HCT116 (cell line): ENCODE data around the gene BORCS5. TPM values are rescaled to one million over a fixed set of nuclear protein-coding genes. Genes with fewer than 3 reads are reported as not detected.

Source experiments
- ATAC-seq: fragments of 200-7000 bp; cut with Tn5 transposase; 2 replicates; pipeline ENCODE4 v1.9.1; 2020; ENCODE audit warnings: mild to moderate bottlenecking, moderate library complexity
- BruUV-seq: library from RNA; stranded (reverse); fragments of 400-500 nt; replicated peaks from 2 replicates; lab custom pipeline; 2021; lab: Mats Ljungman, UMichigan
- CTCF ChIA-PET: fragments of 300-600 bp; sonication (Branson Sonifier 250); formaldehyde crosslinking; loops from one replicate; lab custom pipeline; 2021; ENCODE audit warnings: antibody characterized with exemption; lab: Charles Lee
- POLR2A ChIA-PET: fragments of 300-600, 350-600 bp; sonication (Branson Sonifier 250); formaldehyde crosslinking; loops from one replicate; lab custom pipeline; 2021; ENCODE audit warnings: antibody characterized with exemption; lab: Charles Lee
- RAD21 ChIA-PET, 2 experiments: fragments of 300-600 bp; sonication (Branson Sonifier 250); formaldehyde crosslinking; loops; one replicate each; lab custom pipeline; 2023; ENCODE audit warnings: low total read pairs in 2 of 2; ENCODE audit not compliant: uncharacterized antibody in 2 of 2, unreplicated experiment in 2 of 2, low non-redundant PET in 1 of 2; lab: Charles Lee
- DNase-seq: peaks from one replicate; pipeline ENCODE4 v3.0.0-alpha.2; 2010; ENCODE audit warnings: low read depth, low spot score
- H2AFZ ChIP-seq: fragments of 200-600 bp; shearing (Covaris generic), sonication (generic); 2 replicates; pipeline ENCODE4 v1.6.1; 2017; ENCODE audit warnings: low read depth, mixed run types, mixed read lengths, antibody characterized with exemption, low read length; ENCODE audit not compliant: poor library complexity, severe bottlenecking
- H3K27ac ChIP-seq: 2 replicates; pipeline ENCODE4 v1.5.1; 2012; ENCODE audit warnings: low read depth, low read length
- H3K27me3 ChIP-seq: fragments of 200-600 bp; sonication (generic); 2 replicates; pipeline ENCODE4 v1.6.1; 2016; ENCODE audit warnings: mixed run types, low read length, mixed read lengths; ENCODE audit not compliant: insufficient read depth
- H3K36me3 ChIP-seq, 2 experiments: fragments of 200-500 bp in 1 of 2; fragments of 200-600 bp in 1 of 2; sonication (Bioruptor generic) in 1 of 2; sonication (generic) in 1 of 2; 2 replicates each; pipeline versions ENCODE4 v1.5.1 to v1.6.1; 2014 to 2016; ENCODE audit warnings: low read length in 2 of 2, inconsistent platforms in 1 of 2, mixed read lengths in 1 of 2, mixed run types in 1 of 2; ENCODE audit not compliant: insufficient read depth in 2 of 2, control insufficient read depth in 1 of 2
- H3K4me1 ChIP-seq, 2 experiments: fragments of 200-600 bp in 1 of 2; sonication (generic) in 1 of 2; 2 replicates each; pipeline versions ENCODE4 v1.5.1 to v1.6.1; 2012 to 2017; ENCODE audit warnings: low read length in 2 of 2, inconsistent platforms in 1 of 2, mild to moderate bottlenecking in 1 of 2, mixed read lengths in 1 of 2, mixed run types in 1 of 2, moderate library complexity in 1 of 2; ENCODE audit not compliant: insufficient read depth in 2 of 2, control insufficient read depth in 1 of 2
- H3K4me2 ChIP-seq: fragments of 200-600 bp; sonication (generic); 2 replicates; pipeline ENCODE4 v1.6.1; 2017; ENCODE audit warnings: mixed run types, low read length, mixed read lengths
- H3K4me3 ChIP-seq, 2 experiments: fragments of 200-600 bp in 1 of 2; sonication (generic) in 1 of 2; replicated peaks in 1 of 2; 2 replicates each; pipeline ENCODE4 v1.5.1; 2011 to 2016; ENCODE audit warnings: low read length in 2 of 2, control low read depth in 1 of 2, low read depth in 1 of 2, mild to moderate bottlenecking in 1 of 2, mixed read lengths in 1 of 2, mixed run types in 1 of 2
- H3K79me2 ChIP-seq: fragments of 200-600 bp; sonication (generic); 2 replicates; pipeline ENCODE4 v1.6.1; 2017; ENCODE audit warnings: mild to moderate bottlenecking, mixed run types, low read length, moderate library complexity, mixed read lengths; ENCODE audit not compliant: insufficient read depth
- H3K9ac ChIP-seq: fragments of 200-600 bp; sonication (generic); 2 replicates; pipeline ENCODE4 v1.6.1; 2016; ENCODE audit warnings: low read length, mixed read lengths
- H3K9me2 ChIP-seq: fragments of 200-600 bp; sonication (generic), shearing (Covaris generic); 2 replicates; pipeline ENCODE4 v1.6.1; 2017; ENCODE audit warnings: mixed run types, mild to moderate bottlenecking, moderate library complexity; ENCODE audit not compliant: insufficient read depth
- H3K9me3 ChIP-seq, 2 experiments: fragments of 200-500 bp in 1 of 2; fragments of 200-600 bp in 1 of 2; sonication (Bioruptor generic) in 1 of 2; sonication (generic) in 1 of 2; 2 replicates each; pipeline ENCODE4 v1.6.1; 2014 to 2017; ENCODE audit warnings: low read length in 2 of 2, mixed read lengths in 2 of 2, inconsistent platforms in 1 of 2, low read depth in 1 of 2, mild to moderate bottlenecking in 1 of 2, mixed run types in 1 of 2, moderate library complexity in 1 of 2; ENCODE audit not compliant: control insufficient read depth in 1 of 2, insufficient read depth in 1 of 2
- H4K20me1 ChIP-seq: fragments of 200-600 bp; sonication (generic), shearing (Covaris generic); 2 replicates; pipeline ENCODE4 v1.6.1; 2017; ENCODE audit warnings: mixed run types, mild to moderate bottlenecking, moderate library complexity; ENCODE audit not compliant: insufficient read depth
- CBX3 ChIP-seq: IDR thresholded peaks from 2 replicates; pipeline ENCODE4 v1.6.1; 2012; ENCODE audit warnings: low read depth
- EGR1 ChIP-seq: IDR thresholded peaks from 2 replicates; pipeline ENCODE4 v1.6.1; 2012; ENCODE audit warnings: low read depth
- EZH2 ChIP-seq: fragments of 200-600 bp; sonication (generic); IDR thresholded peaks from 2 replicates; pipeline ENCODE4 v1.6.1; 2017; ENCODE audit warnings: antibody characterized with exemption, mixed run types
- FOSL1 ChIP-seq: IDR thresholded peaks from 2 replicates; pipeline ENCODE4 v1.6.1; 2012; ENCODE audit warnings: low read depth
- JUND ChIP-seq: IDR thresholded peaks from 2 replicates; pipeline ENCODE4 v1.6.1; 2012
- RAD21 ChIP-seq: IDR thresholded peaks from 2 replicates; pipeline ENCODE4 v1.6.1; 2012; ENCODE audit warnings: low read depth, mild to moderate bottlenecking
- SP1 ChIP-seq: IDR thresholded peaks from 2 replicates; pipeline ENCODE4 v1.6.1; 2012; ENCODE audit warnings: low read depth
- SRF ChIP-seq: IDR thresholded peaks from 2 replicates; pipeline ENCODE4 v1.6.1; 2012; ENCODE audit warnings: low read depth
- TCF7L2 ChIP-seq: IDR thresholded peaks from 2 replicates; pipeline ENCODE4 v1.7.0; 2011; ENCODE audit warnings: borderline replicate concordance, inconsistent platforms; ENCODE audit not compliant: insufficient read depth, insufficient read length; ENCODE audit errors: extremely low read depth
- ZFX ChIP-seq: fragments of 450-650 bp; IDR thresholded peaks from 2 replicates; pipeline ENCODE4 v1.6.1; 2017
- ZNF274 ChIP-seq: fragments of 200-500 bp; sonication (Bioruptor generic); IDR thresholded peaks from 2 replicates; pipeline ENCODE4 v1.6.1; 2014; ENCODE audit warnings: mild to moderate bottlenecking, low read depth, low read length, inconsistent platforms
- intact Hi-C: fragments of 100-400 bp; cut with micrococcal nuclease; formaldehyde crosslinking; loops from 2 replicates; pipeline ENCODE4 v1.10.0; 2022
- total RNA-seq: library from RNA; stranded (reverse); gene quantifications from one replicate; pipeline ENCODE4 v1.2.1, GENCODE V29; 2021; ENCODE audit not compliant: unreplicated experiment
- TF ChIP-seq, protein P1 (sequence below), 3 experiments: fragments of 200-600 bp in 1 of 3; sonication (generic) in 1 of 3; IDR thresholded peaks in 2 of 3; conservative IDR thresholded peaks in 1 of 3; 2 replicates each; pipeline ENCODE4 v1.5.1; 2012 to 2017; ENCODE audit warnings: low read depth in 2 of 3, low read length in 2 of 3, antibody characterized with exemption in 1 of 3, borderline replicate concordance in 1 of 3, control low read depth in 1 of 3, mild to moderate bottlenecking in 1 of 3, mixed read lengths in 1 of 3, mixed run types in 1 of 3, moderate library complexity in 1 of 3; ENCODE audit not compliant: insufficient read depth in 1 of 3
- TF ChIP-seq, protein P2 (sequence below): IDR thresholded peaks from 2 replicates; pipeline ENCODE4 v1.6.1; 2012; ENCODE audit warnings: low read depth
- TF ChIP-seq, protein P3 (sequence below): IDR thresholded peaks from 2 replicates; pipeline ENCODE4 v1.6.1; 2011; ENCODE audit warnings: mild to moderate bottlenecking, low read length, moderate library complexity; ENCODE audit not compliant: insufficient replicate concordance; ENCODE audit errors: extremely low read depth

Gene BORCS5
- total RNA-seq, 1 experiment from 2014 or later = 8.7 TPM

DNA sequence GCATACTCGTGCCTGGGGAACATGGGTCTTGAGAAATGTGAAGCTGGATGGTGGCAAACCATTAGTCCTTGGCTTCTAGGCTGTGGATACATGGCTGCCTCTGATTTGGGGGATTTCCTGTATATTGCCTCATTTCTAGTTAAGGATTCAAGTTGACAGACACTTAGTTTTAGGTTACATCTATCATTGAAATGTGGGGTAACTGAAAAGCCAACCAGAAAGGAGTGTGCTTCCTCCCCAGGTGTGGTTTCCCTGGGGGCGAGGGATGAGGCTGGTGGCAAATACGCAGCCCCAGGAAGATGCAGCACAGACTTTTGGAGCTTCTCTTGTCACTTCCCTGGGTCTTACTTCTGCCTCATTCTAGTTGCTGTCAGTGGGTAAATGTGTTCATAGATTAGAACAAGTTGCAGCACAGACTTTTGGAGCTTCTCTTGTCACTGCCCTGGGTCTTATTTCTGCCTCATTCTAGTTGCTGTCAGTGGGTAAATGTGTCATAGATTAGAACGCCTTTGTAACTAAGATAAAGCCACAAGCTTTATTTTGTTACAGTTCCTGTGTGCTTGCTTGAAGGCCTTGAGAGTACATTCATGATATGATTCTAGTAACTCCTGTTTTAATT lies 85.1 kb downstream of the BORCS5 start:
- BruUV-seq = no TSS peak
- TF ChIP-seq RAD21 = no peak
- no peak for TF ChIP-seq SP1
- no peak for TF ChIP-seq CBX3
- TF ChIP-seq EZH2 = no peak
- TF ChIP-seq, protein P1, sequence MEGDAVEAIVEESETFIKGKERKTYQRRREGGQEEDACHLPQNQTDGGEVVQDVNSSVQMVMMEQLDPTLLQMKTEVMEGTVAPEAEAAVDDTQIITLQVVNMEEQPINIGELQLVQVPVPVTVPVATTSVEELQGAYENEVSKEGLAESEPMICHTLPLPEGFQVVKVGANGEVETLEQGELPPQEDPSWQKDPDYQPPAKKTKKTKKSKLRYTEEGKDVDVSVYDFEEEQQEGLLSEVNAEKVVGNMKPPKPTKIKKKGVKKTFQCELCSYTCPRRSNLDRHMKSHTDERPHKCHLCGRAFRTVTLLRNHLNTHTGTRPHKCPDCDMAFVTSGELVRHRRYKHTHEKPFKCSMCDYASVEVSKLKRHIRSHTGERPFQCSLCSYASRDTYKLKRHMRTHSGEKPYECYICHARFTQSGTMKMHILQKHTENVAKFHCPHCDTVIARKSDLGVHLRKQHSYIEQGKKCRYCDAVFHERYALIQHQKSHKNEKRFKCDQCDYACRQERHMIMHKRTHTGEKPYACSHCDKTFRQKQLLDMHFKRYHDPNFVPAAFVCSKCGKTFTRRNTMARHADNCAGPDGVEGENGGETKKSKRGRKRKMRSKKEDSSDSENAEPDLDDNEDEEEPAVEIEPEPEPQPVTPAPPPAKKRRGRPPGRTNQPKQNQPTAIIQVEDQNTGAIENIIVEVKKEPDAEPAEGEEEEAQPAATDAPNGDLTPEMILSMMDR (IDR thresholded peaks at IDR 0.05 in 2 of 3, conservative IDR thresholded peaks at IDR 0.05 in 1 of 3; ENCODE audit: borderline replicate concordance in 1 of 3, insufficient read depth in 1 of 3, low read depth in 2 of 3, low read length in 2 of 3) = no peak
- TF ChIP-seq, protein P2, sequence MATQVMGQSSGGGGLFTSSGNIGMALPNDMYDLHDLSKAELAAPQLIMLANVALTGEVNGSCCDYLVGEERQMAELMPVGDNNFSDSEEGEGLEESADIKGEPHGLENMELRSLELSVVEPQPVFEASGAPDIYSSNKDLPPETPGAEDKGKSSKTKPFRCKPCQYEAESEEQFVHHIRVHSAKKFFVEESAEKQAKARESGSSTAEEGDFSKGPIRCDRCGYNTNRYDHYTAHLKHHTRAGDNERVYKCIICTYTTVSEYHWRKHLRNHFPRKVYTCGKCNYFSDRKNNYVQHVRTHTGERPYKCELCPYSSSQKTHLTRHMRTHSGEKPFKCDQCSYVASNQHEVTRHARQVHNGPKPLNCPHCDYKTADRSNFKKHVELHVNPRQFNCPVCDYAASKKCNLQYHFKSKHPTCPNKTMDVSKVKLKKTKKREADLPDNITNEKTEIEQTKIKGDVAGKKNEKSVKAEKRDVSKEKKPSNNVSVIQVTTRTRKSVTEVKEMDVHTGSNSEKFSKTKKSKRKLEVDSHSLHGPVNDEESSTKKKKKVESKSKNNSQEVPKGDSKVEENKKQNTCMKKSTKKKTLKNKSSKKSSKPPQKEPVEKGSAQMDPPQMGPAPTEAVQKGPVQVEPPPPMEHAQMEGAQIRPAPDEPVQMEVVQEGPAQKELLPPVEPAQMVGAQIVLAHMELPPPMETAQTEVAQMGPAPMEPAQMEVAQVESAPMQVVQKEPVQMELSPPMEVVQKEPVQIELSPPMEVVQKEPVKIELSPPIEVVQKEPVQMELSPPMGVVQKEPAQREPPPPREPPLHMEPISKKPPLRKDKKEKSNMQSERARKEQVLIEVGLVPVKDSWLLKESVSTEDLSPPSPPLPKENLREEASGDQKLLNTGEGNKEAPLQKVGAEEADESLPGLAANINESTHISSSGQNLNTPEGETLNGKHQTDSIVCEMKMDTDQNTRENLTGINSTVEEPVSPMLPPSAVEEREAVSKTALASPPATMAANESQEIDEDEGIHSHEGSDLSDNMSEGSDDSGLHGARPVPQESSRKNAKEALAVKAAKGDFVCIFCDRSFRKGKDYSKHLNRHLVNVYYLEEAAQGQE = no peak
- no peak for TF ChIP-seq JUND
- TF ChIP-seq SRF = no peak
- no peak for TF ChIP-seq EGR1
- TF ChIP-seq ZNF274 = no peak
- TF ChIP-seq TCF7L2 = no peak
- no peak for TF ChIP-seq ZFX
- TF ChIP-seq, protein P3, sequence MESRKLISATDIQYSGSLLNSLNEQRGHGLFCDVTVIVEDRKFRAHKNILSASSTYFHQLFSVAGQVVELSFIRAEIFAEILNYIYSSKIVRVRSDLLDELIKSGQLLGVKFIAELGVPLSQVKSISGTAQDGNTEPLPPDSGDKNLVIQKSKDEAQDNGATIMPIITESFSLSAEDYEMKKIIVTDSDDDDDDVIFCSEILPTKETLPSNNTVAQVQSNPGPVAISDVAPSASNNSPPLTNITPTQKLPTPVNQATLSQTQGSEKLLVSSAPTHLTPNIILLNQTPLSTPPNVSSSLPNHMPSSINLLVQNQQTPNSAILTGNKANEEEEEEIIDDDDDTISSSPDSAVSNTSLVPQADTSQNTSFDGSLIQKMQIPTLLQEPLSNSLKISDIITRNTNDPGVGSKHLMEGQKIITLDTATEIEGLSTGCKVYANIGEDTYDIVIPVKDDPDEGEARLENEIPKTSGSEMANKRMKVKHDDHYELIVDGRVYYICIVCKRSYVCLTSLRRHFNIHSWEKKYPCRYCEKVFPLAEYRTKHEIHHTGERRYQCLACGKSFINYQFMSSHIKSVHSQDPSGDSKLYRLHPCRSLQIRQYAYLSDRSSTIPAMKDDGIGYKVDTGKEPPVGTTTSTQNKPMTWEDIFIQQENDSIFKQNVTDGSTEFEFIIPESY = no peak
- no peak for TF ChIP-seq FOSL1
- TF ChIP-seq, all 23 proteins: peak for 0
- peaks cover 5 to 12% of the 10 kb centered on the region in 2 experiments for H3K4me1 ChIP-seq
- DNase-seq (no peak), ATAC-seq (no peak)
- H3K36me3 ChIP-seq = no peaks in the 10 kb centered on the region
- H3K27me3 ChIP-seq = no peaks in the 10 kb centered on the region
- ChIA-PET CTCF (no interaction called here), RAD21 (no interaction called here), POLR2A (no interaction called here)
- intact Hi-C loops = no loop called here
- H3K9me2 ChIP-seq = no peaks in the 10 kb centered on the region
- H3K4me3 ChIP-seq = no peak overlapping the region
- H2AFZ ChIP-seq = no peak overlapping the region
- H4K20me1 ChIP-seq = no peaks in the 10 kb centered on the region
- no peak overlapping the region for H3K27ac ChIP-seq
- H3K4me2 ChIP-seq = peak overlapping the region; percentile 27
- H3K9ac ChIP-seq = no peak overlapping the region
- no peaks in the 10 kb centered on the region for H3K79me2 ChIP-seq
- H3K9me3 ChIP-seq = no peaks in the 10 kb centered on the region
